HUES64 (cell line): ENCODE measurements around the gene HOXA5.

Source experiments
- H3K27ac ChIP-seq: 2 replicates; pipeline ENCODE4 v1.7.0; 2013; ENCODE audit warnings: low read depth, low read length, inconsistent platforms
- H3K27me3 ChIP-seq: 2 replicates; pipeline ENCODE4 v1.6.1; 2013; ENCODE audit warnings: mild to moderate bottlenecking, low read length; ENCODE audit not compliant: insufficient read depth
- H3K36me3 ChIP-seq: 2 replicates; pipeline ENCODE4 v1.6.1; 2013; ENCODE audit warnings: mild to moderate bottlenecking, low read length; ENCODE audit not compliant: insufficient read depth
- H3K4me1 ChIP-seq: 2 replicates; pipeline ENCODE4 v1.6.1; 2013; ENCODE audit warnings: mild to moderate bottlenecking, low read length, moderate library complexity; ENCODE audit not compliant: insufficient read depth
- H3K4me3 ChIP-seq: 2 replicates; pipeline ENCODE4 v1.5.1; 2013; ENCODE audit warnings: mild to moderate bottlenecking, low read length, moderate library complexity
- H3K9ac ChIP-seq: 2 replicates; pipeline ENCODE4 v1.6.1; 2013; ENCODE audit warnings: mild to moderate bottlenecking, low read depth, low read length
- H3K9me3 ChIP-seq: 2 replicates; pipeline ENCODE4 v1.6.1; 2013; ENCODE audit warnings: low read depth, low read length; ENCODE audit not compliant: insufficient read depth
- WGBS: fragments of 150-250, 120-280 bp; methylation state at CpG from one replicate; pipeline ENCODE4 v1.1.7; 2013; ENCODE audit warnings: missing lambda C conversion rate; 5-methylcytosine and 5-hydroxymethylcytosine counted together

The HOXA5 gene

DNA sequence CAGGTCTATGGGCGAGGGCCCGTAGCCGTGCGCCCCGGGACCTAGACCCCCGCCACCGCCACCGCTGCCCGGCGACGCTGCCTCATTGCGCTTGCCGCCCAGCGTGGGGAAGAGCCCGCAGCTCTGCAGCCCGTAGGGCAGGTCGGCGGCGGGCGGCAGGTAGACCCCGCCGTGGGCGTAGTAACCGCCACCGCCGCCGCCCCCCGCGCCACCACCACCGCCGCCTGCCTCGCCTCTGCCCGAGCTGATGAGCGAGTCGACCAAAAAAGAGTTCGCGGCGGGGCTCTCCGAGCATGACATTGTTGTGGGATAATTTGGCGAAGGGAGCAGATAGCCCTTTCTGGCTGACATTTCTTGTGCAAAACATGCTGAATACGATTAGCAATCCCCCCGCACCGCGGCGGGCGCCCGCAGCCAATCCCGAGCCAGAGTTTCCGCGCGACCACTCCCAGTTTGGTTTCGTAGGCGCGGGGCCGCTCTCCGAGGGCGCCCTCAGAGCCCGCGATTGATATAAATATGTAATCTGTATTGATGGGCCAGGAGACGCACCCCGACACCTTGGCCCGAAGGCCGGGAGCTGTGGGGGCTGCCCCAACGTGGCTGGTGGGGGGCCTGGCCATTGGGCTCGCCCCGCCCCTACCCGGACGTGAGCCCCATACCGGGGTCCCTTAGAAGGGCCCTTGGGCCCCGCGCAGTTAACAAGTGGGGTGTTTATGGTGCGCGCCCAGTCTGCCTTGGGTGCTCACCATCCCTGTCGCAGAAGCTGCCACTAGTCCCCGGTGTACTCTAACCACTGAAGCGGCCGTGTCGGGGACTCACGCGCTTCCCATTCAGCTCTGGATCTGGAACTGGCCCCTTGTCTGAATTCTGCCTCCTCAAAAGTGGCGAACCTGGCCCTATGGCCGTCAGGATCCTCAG lies 30.7 kb upstream of the HOXA5 start, which contains the start of gene HOXA10:
TSS of gene HOXA10 (minus strand) at position 365 of the 918 bp plus-strand sequence. CDS start at position 351, 14 bp downstream.
- Histone ChIP-seq H3K27me3 (peaks cover 100% of the 10 kb centered on the region), H3K9me3 (peaks cover 3% of the 10 kb centered on the region; the same call in 1 of the 2 replicates), H3K4me1 (peaks cover 3% of the 10 kb centered on the region; the same call in 1 of the 2 replicates), H3K36me3 (no peaks in the 10 kb centered on the region), H3K27ac (no peak within 1 kb of the TSS), H3K9ac (no peak within 1 kb of the TSS), H3K4me3 (no peak within 1 kb of the TSS)
- 6% methylated on average over 82 of the region's 82 CpGs for WGBS

DNA sequence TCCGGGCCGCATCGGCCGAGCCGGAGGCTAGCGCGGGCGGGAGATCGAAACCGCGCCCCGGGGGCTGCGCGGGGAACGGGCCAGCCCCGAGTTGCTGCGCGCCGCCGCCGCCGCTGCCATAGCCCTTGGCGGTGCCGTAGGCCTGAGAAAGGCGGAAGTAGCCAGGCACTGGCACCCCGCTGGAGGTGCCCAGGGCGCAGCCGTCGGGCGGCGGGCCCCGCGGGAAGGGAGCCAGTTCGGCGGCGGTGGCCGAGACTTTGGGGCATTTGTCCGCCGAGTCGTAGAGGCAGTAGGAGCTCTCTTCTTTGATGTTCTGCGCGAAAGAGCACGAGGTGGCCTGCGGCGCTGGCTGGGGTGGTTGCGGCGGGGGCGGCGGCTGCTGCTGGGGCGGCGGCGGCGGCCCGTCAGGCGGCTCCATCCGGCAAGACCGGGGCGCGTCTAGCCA lies 30.1 kb upstream of the HOXA5 start:
- H3K4me3 ChIP-seq = no peak overlapping the region
- H3K36me3 ChIP-seq = no peaks in the 10 kb centered on the region
- WGBS = 2% methylated on average over 59 of the region's 59 CpGs
- peaks cover 100% of the 10 kb centered on the region for H3K27me3 ChIP-seq
- H3K9me3 ChIP-seq = peaks cover 3% of the 10 kb centered on the region; the same call in 1 of the 2 replicates
- H3K4me1 ChIP-seq = no peaks in the 10 kb centered on the region
- H3K9ac ChIP-seq = no peak overlapping the region
- no peak overlapping the region for H3K27ac ChIP-seq

DNA sequence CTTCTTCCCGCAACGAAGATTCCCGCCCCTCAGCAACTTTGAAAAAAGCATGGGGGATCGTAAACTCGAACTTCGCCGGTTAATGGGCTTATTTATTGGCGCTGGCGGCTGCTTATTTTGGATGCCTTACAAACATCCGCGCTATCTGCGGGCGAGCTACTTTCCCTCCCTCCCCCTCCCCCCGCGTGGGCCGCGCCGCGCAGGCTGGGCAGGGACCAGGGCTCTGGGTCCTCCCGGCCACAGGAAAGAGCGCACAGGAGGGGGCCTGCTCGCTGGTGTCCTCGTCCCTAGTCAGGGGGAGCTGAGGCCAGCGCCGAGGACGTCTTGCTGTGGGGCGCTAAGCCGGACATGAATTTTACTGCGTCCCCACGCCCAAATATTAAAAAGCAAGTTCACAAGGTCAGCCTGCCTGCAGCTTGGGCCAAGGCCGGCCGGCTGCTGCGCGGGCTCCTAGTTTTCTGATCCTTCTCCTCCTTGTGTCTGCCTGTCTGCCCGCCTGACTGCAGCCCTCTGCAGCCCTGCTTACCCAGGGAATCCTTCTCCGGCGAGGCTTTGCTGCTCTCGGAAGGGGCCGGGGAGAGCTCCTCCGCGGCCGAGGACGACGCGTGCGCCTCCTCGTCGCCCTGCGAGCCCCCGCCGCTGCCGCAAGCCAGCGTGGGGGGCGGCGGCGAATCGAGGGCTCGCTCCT lies 29.5 kb upstream of the HOXA5 start:
- H3K9me3 ChIP-seq = peaks cover 3% of the 10 kb centered on the region; the same call in 1 of the 2 replicates
- H3K4me1 ChIP-seq = no peaks in the 10 kb centered on the region
- H3K27ac ChIP-seq = no peak overlapping the region
- no peaks in the 10 kb centered on the region for H3K36me3 ChIP-seq
- WGBS = 2% methylated on average over 58 of the region's 58 CpGs
- H3K27me3 ChIP-seq = peaks cover 100% of the 10 kb centered on the region
- H3K4me3 ChIP-seq = no peak overlapping the region
- no peak overlapping the region for H3K9ac ChIP-seq

DNA sequence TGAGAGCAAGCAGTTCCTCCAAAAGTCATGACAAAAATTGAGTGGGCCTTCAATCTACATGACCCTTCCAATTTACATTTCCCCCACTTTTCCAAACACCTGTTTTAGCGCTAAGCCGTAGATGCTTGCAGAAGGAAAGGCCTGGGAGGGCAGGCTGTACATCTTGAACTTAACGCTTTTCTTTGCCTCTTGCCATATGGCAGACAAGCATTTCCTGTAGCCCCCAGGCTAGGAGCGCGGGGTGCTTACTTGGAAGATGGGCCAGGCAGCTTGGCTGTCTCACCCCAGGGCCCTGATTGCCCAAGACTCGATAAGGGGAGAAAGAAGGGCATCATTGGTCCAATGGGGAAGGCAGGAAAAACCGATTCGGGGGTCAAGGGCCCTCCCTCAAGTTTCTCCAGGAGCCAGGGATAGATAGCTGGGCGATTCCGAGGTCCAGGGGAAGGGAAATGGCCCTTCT lies 28.9 kb upstream of the HOXA5 start:
- Histone ChIP-seq H3K27ac (no peak overlapping the region), H3K4me3 (no peak overlapping the region), H3K9me3 (peaks cover 3% of the 10 kb centered on the region; the same call in 1 of the 2 replicates), H3K4me1 (no peaks in the 10 kb centered on the region), H3K9ac (no peak overlapping the region), H3K36me3 (no peaks in the 10 kb centered on the region), H3K27me3 (peaks cover 100% of the 10 kb centered on the region)
- WGBS = 6% methylated on average over 10 of the region's 10 CpGs

DNA sequence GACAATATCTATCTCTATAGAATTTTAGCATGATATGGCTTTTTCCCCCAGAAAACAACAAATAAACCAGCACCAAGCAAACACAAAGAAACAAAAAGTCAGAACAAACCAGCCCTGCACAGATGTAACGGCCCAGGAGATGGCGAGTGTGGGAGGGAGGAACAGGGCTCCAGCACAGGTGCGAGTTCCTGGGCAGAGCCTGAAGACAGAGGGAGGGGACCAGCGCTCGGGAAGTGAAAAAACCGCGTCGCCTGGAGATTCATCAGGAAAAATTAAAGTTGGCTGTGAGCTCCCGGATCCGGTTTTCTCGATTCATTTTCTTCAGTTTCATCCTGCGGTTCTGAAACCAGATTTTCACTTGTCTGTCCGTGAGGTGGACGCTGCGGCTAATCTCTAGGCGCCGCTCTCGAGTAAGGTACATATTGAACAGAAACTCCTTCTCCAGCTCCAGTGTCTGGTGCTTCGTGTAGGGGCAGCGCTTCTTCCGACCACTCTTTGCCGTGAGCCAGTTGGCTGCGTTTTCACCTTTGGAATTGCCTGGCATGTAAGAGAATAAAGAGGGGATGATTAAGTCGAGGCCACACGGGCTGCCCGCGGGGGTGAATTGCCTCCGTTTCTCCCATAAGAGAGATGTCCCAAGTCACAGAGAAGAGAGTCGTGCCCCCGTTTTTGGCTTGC lies 28.3 kb upstream of the HOXA5 start:
- Histone ChIP-seq H3K27me3 (peaks cover 100% of the 10 kb centered on the region), H3K4me3 (no peak overlapping the region), H3K27ac (no peak overlapping the region), H3K4me1 (no peaks in the 10 kb centered on the region), H3K36me3 (no peaks in the 10 kb centered on the region), H3K9ac (no peak overlapping the region), H3K9me3 (peaks cover 3% of the 10 kb centered on the region; the same call in 1 of the 2 replicates)
- 6% methylated on average over 30 of the region's 30 CpGs for WGBS

DNA sequence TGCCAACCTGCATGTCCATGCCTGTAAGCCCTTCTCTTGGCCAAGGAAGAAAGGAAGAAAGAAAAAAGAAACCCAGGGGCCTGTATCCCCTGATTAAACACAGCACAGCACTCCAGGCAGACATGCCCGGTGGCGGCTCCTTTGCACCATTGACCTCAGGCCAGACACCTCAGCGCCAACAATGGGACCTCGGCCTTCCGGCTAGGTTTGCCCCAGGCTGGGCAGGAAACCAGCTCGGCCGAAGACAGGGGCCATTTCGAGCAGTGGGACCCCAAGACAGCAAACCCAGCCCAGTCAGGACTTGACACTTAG lies 27.8 kb upstream of the HOXA5 start:
- Histone ChIP-seq H3K36me3 (no peaks in the 10 kb centered on the region), H3K4me3 (no peak overlapping the region), H3K4me1 (no peaks in the 10 kb centered on the region), H3K27ac (no peak overlapping the region), H3K27me3 (peaks cover 100% of the 10 kb centered on the region), H3K9ac (no peak overlapping the region), H3K9me3 (peaks cover 3% of the 10 kb centered on the region; the same call in 1 of the 2 replicates)
- WGBS = 6% methylated on average over 8 of the region's 8 CpGs

DNA sequence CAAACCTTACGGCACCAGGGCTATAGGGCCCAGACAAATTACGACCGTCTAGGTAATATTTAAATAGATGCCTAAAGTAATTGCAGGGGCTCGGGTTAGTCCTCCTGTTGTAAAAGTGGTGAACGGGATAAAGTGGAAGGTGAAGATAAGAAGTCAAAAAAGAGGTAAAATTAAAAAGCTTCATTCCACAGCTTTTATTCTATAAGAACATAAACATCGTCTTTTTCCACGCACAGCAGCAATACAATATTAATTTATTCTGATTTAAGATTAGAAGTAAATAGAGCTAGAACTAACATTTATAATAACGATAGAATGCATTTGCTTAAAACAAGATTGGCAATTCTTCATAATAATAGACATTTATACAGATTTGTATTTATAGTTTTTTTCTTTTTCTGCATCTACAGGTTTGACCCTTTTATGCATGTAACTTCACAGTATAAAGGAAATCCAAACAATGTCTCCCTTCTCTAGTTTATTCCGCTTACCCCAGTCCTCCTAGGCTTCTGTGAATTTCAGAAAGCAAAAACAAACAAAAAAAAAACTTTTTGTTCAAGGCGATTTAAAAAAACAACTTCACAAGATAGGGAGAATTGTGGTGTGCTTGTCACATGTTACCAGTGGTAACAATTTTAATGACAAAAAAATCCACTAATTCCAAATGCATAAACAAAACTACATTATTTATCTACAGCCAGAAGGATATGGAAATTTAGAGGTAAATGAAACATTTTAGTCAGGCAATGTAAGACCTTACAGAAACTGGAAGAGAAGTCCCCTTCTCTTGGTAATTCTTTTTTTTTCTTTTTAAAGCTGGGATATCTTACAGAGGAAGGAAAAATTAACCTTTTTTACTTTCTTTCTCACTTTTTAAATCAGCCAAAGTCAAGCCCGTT lies 27.2 kb upstream of the HOXA5 start:
- 24% methylated on average over 7 of the region's 11 CpGs for WGBS
- Histone ChIP-seq H3K9ac (no peak overlapping the region), H3K27me3 (peaks cover 100% of the 10 kb centered on the region)

DNA sequence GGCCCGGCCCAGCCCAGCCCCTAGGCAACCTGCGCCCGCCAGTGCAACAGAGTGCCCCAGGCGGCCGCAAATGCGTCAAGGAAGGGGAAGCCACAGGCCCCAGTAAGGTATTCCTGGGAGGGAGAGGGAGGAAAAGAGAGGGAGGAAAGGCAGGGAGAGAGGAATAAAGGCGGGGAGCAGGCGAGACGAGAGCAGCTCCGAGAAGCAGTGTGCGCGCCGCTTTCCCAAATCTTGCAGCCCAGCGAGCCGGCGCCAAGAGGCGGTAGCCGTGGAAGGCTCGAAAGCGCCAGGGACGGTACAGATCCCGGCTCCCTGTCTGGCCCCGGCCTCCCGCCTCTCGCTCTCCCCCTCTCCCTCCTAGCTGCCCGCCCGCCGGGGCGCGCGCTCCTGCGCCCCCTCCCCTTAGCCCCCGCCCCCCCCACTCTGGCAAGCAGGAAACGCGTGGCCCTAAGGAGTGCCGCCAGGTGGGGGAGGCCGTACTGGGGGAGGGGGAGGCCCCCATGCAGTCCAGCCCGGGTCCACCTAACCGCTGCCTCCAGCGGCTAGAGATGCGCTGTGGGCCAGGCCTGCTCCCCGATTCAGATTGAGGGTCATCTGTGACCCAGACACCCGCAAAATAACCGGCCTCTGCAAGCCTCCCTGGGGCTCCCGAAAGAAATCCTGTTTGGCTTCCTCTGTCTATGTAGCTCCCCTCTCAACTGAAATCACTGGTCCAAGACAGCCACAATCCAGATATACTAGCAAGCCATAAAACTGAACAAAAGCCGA lies 26.4 kb upstream of the HOXA5 start:
- Histone ChIP-seq H3K9me3 (0 out of 2 replicates have a peak, but pooled peaks cover 8% of the 10 kb centered on the region), H3K27ac (no peak overlapping the region), H3K9ac (no peak overlapping the region), H3K4me3 (no peak overlapping the region), H3K27me3 (peaks cover 100% of the 10 kb centered on the region), H3K36me3 (no peaks in the 10 kb centered on the region), H3K4me1 (no peaks in the 10 kb centered on the region)
- 2% methylated on average over 38 of the region's 46 CpGs for WGBS

More for the DNA sequence above, 27.2 kb upstream of the HOXA5 start:
- no peak overlapping the region for H3K27ac ChIP-seq
- H3K4me3 ChIP-seq = no peak overlapping the region
- no peaks in the 10 kb centered on the region for H3K36me3 ChIP-seq
- H3K4me1 ChIP-seq = no peaks in the 10 kb centered on the region
- H3K9me3 ChIP-seq = 0 out of 2 replicates have a peak, but pooled peaks cover 3% of the 10 kb centered on the region

DNA sequence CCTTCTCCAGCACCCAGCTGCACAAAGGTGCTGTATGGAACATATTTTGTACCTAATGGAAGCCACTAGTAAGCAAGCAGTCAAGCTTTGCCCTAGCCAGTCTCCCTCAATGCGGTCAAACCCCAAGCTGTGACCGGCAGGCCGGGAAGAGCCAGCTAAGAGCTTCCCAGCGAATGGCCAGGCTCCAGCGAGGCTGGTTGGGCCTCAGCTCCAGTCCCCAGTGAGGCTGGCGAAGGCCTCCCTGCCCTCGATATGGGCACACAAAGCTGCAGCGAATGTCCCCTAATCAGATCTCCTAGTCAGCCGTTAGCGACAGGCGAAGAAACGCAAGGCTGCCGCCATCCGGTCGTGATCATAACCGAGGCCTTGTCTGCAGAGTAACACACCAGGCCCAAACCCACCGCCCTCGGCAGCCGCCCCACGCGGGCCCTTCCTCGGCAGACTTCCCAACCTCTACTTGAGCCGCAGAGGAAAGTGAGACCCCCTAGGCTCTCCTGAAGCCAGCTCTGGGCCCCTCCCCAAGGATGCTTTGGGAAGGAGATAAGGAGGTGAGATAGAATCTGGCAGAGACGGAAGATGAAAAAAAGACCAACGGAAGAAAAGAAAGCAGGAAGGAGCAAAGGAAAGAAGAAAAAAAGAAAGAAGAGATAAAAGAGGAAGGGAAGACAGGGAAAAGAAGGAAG lies 24.9 kb upstream of the HOXA5 start:
- H3K27ac ChIP-seq = no peak overlapping the region
- no peaks in the 10 kb centered on the region for H3K4me1 ChIP-seq
- no peak overlapping the region for H3K4me3 ChIP-seq
- H3K36me3 ChIP-seq = no peaks in the 10 kb centered on the region
- no peak overlapping the region for H3K9ac ChIP-seq
- WGBS = 8% methylated on average over 25 of the region's 25 CpGs
- H3K9me3 ChIP-seq = 0 out of 2 replicates have a peak, but pooled peaks cover 8% of the 10 kb centered on the region
- H3K27me3 ChIP-seq = peaks cover 100% of the 10 kb centered on the region
